Measurements from ENCODE around the gene TEKT1. TPM values are rescaled to one million over a fixed set of nuclear protein-coding genes. Genes with fewer than 3 reads are reported as not detected.

TEKT1 gene
- polyA plus RNA-seq, 1 donor, result 0.25 TPM

DNA sequence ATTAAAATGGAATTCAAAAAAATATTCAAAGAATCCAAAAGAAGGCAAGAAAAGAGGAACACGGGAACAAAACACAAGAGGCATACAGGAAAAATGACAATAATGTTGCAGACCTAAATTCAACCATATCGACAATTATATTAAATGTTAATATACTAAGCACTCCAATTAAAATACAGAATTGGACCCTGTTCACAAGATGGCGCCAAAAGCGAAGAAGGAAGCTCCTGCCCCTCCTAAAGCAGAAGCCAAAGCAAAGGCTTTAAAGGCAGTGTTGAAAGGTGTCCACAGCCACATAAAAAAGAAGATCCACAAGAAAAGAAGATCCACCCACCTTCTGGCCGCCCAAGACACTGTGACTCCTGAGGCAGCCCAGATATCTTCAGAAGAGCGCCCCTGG is 82.0 kb downstream of the TEKT1 start:
- no peak for DNase-seq
- Histone ChIP-seq H3K9me3 (ENCODE audit: control insufficient read depth, low read depth, low read length) (no peaks in the 10 kb centered on the region), H3K4me1 (ENCODE audit: control insufficient read depth, insufficient read depth, low read length) (no peaks in the 10 kb centered on the region), H3K27ac (ENCODE audit: low read length) (no peak overlapping the region), H3K27me3 (ENCODE audit: control insufficient read depth, insufficient read depth, low read length) (no peaks in the 10 kb centered on the region), H3K4me3 (ENCODE audit: low read length) (no peak overlapping the region), H3K36me3 (ENCODE audit: control insufficient read depth, insufficient read depth, low read length) (no peaks in the 10 kb centered on the region)
- 71% methylated on average over 1 of the region's 6 CpGs for WGBS (ENCODE audit: insufficient coverage, low lambda C conversion rate)

DNA sequence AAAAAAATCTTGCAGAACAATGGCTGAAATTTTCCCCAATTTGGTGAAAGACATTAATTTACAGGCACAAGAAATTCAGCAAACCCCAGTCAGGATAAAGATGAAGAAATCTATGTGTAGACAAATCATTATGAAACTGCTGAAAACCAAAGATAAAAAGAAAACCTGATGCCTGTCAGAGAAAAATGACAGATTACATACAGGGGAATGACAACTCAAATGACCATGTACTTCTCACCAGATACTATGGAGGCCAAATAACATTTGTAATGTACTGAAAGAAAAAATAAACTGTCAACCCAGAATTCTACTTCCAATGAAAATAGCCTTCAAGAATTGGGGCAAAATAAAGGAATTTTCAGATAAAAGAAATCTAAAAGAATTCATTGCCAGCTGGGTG is 82.9 kb downstream of the TEKT1 start:
- Histone ChIP-seq H3K4me1 (ENCODE audit: control insufficient read depth, insufficient read depth, low read length) (no peaks in the 10 kb centered on the region), H3K9me3 (ENCODE audit: control insufficient read depth, low read depth, low read length) (no peaks in the 10 kb centered on the region), H3K4me3 (ENCODE audit: low read length) (no peak overlapping the region), H3K27me3 (ENCODE audit: control insufficient read depth, insufficient read depth, low read length) (no peaks in the 10 kb centered on the region), H3K36me3 (ENCODE audit: control insufficient read depth, insufficient read depth, low read length) (no peaks in the 10 kb centered on the region), H3K27ac (ENCODE audit: low read length) (no peak overlapping the region)
- no peak for DNase-seq

Other genes with a start within 250 kb of the TEKT1 start
- 15.9 TPM for gene KIAA0753, start 191.0 kb downstream of the TEKT1 start, polyA plus RNA-seq
- gene TXNDC17, start 190.7 kb downstream of the TEKT1 start, polyA plus RNA-seq, result 136 TPM
- 16.5 TPM for gene MED31, start 180.1 kb downstream of the TEKT1 start, polyA plus RNA-seq
- gene C17orf100, start 180.0 kb downstream of the TEKT1 start, polyA plus RNA-seq, result 8.1 TPM
- 1.9 TPM for gene SLC13A5, start 118.4 kb downstream of the TEKT1 start, polyA plus RNA-seq
- gene XAF1, start 75.7 kb downstream of the TEKT1 start, polyA plus RNA-seq, result 70.4 TPM
- 1.8 TPM for gene FBXO39, start 55.5 kb downstream of the TEKT1 start, polyA plus RNA-seq
- gene ALOX12, start 164.3 kb upstream of the TEKT1 start, polyA plus RNA-seq, result 1.2 TPM
- 244 TPM for gene RNASEK, start 180.9 kb upstream of the TEKT1 start, polyA plus RNA-seq
- 7.2 TPM for gene BCL6B, start 191.3 kb upstream of the TEKT1 start, polyA plus RNA-seq
- 16.9 TPM for gene SLC16A13, start 204.3 kb upstream of the TEKT1 start, polyA plus RNA-seq
- 0.94 TPM for gene SLC16A11, start 212.4 kb upstream of the TEKT1 start, polyA plus RNA-seq
- gene CLEC10A, start 248.5 kb upstream of the TEKT1 start, polyA plus RNA-seq, result 9.7 TPM

Data from large intestine (tissue), 3 donors.